ENCODE results near the gene WDPCP.

- TF ChIP-seq, protein P1, sequence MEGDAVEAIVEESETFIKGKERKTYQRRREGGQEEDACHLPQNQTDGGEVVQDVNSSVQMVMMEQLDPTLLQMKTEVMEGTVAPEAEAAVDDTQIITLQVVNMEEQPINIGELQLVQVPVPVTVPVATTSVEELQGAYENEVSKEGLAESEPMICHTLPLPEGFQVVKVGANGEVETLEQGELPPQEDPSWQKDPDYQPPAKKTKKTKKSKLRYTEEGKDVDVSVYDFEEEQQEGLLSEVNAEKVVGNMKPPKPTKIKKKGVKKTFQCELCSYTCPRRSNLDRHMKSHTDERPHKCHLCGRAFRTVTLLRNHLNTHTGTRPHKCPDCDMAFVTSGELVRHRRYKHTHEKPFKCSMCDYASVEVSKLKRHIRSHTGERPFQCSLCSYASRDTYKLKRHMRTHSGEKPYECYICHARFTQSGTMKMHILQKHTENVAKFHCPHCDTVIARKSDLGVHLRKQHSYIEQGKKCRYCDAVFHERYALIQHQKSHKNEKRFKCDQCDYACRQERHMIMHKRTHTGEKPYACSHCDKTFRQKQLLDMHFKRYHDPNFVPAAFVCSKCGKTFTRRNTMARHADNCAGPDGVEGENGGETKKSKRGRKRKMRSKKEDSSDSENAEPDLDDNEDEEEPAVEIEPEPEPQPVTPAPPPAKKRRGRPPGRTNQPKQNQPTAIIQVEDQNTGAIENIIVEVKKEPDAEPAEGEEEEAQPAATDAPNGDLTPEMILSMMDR (IDR thresholded peaks at IDR 0.05; ENCODE audit: low read depth, low read length) = no peak
- TF ChIP-seq, protein P2, sequence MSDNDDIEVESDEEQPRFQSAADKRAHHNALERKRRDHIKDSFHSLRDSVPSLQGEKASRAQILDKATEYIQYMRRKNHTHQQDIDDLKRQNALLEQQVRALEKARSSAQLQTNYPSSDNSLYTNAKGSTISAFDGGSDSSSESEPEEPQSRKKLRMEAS (IDR thresholded peaks at IDR 0.05; ENCODE audit: low read depth, low read length) = no peak
- TF ChIP-seq POLR2A (IDR thresholded peaks at IDR 0.05; ENCODE audit: extremely low read depth, insufficient read length) = no peak
- no peak for TF ChIP-seq MYC (IDR thresholded peaks at IDR 0.05; ENCODE audit: low read depth, low read length)
Observed at GRCh38 chr2:63555299-63555698, 33.0 kb downstream of the WDPCP start.

Data from NB4 (cell line).